ENCODE results near the gene SMAP1. TPM values are rescaled to one million over a fixed set of nuclear protein-coding genes. Genes with fewer than 3 reads are reported as not detected.

Gene SMAP1
- total RNA-seq, 1 experiment from 2014 or later, result 36.1 TPM

- BruUV-seq (replicated peaks), result no TSS peak
- Mint-ChIP-seq H3K4me1 (ENCODE audit: low read depth, unreplicated experiment) (no peaks in the 10 kb centered on the region), H3K4me3 (ENCODE audit: unreplicated experiment) (no peak overlapping the region), H3K27ac (ENCODE audit: unreplicated experiment) (no peak overlapping the region), H3K27me3 (ENCODE audit: insufficient read depth, unreplicated experiment) (no peaks in the 10 kb centered on the region), H3K9me3 (ENCODE audit: unreplicated experiment) (peaks cover 12% of the 10 kb centered on the region), H3K36me3 (ENCODE audit: insufficient read depth, unreplicated experiment) (peaks cover 4% of the 10 kb centered on the region)
- no peaks in the 10 kb centered on the region for H3K4me1 ChIP-seq
- no peaks in the 10 kb centered on the region for H3K27me3 ChIP-seq (replicated peaks; ENCODE audit: control insufficient read depth, insufficient read depth, low read length)
- POLR2A ChIA-PET, result no interaction called here
- TF ChIP-seq, protein P1, sequence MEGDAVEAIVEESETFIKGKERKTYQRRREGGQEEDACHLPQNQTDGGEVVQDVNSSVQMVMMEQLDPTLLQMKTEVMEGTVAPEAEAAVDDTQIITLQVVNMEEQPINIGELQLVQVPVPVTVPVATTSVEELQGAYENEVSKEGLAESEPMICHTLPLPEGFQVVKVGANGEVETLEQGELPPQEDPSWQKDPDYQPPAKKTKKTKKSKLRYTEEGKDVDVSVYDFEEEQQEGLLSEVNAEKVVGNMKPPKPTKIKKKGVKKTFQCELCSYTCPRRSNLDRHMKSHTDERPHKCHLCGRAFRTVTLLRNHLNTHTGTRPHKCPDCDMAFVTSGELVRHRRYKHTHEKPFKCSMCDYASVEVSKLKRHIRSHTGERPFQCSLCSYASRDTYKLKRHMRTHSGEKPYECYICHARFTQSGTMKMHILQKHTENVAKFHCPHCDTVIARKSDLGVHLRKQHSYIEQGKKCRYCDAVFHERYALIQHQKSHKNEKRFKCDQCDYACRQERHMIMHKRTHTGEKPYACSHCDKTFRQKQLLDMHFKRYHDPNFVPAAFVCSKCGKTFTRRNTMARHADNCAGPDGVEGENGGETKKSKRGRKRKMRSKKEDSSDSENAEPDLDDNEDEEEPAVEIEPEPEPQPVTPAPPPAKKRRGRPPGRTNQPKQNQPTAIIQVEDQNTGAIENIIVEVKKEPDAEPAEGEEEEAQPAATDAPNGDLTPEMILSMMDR (IDR thresholded peaks at IDR 0.05; ENCODE audit: insufficient read depth in 1 of 2, low read depth in 1 of 2, low read length in 1 of 2, severe bottlenecking in 1 of 2, unreplicated experiment in 1 of 2), result no peak
- CTCF ChIA-PET, result no interaction called here
- no peaks in the 10 kb centered on the region for H3K36me3 ChIP-seq (ENCODE audit: control insufficient read depth, insufficient read depth, low read length)
- DNase-seq, result no peak
- no peak overlapping the region for H3K4me3 ChIP-seq (ENCODE audit: low read depth, low read length)
- intact Hi-C loops (cut with micrococcal nuclease; ENCODE audit: unreplicated experiment), result no loop called here
- H3K9me3 ChIP-seq, result no peaks in the 10 kb centered on the region
These were observed 152.0 kb downstream of the SMAP1 start for GRCh38 chr6:70819646-70820045.

- H3K4me1 ChIP-seq, result no peaks in the 10 kb centered on the region
- no peaks in the 10 kb centered on the region for H3K27me3 Mint-ChIP-seq (ENCODE audit: insufficient read depth, unreplicated experiment)
- no peak overlapping the region for H3K27ac Mint-ChIP-seq (ENCODE audit: unreplicated experiment)
- H3K36me3 ChIP-seq (ENCODE audit: control insufficient read depth, insufficient read depth, low read length), result no peaks in the 10 kb centered on the region
- H3K36me3 Mint-ChIP-seq (ENCODE audit: insufficient read depth, unreplicated experiment), result peaks cover 4% of the 10 kb centered on the region
- no peak overlapping the region for H3K4me3 Mint-ChIP-seq (ENCODE audit: unreplicated experiment)
- ChIA-PET CTCF (no interaction called here), POLR2A (no interaction called here)
- intact Hi-C loops (cut with micrococcal nuclease; ENCODE audit: unreplicated experiment), result no loop called here
- no TSS peak for BruUV-seq (replicated peaks)
- no peak overlapping the region for H3K4me3 ChIP-seq (ENCODE audit: low read depth, low read length)
- DNase-seq, result no peak
- no peaks in the 10 kb centered on the region for H3K9me3 ChIP-seq
- TF ChIP-seq, protein P1 (IDR thresholded peaks at IDR 0.05; ENCODE audit: insufficient read depth in 1 of 2, low read depth in 1 of 2, low read length in 1 of 2, severe bottlenecking in 1 of 2, unreplicated experiment in 1 of 2), result no peak
- peaks cover 12% of the 10 kb centered on the region for H3K9me3 Mint-ChIP-seq (ENCODE audit: unreplicated experiment)
- no peaks in the 10 kb centered on the region for H3K4me1 Mint-ChIP-seq (ENCODE audit: low read depth, unreplicated experiment)
- no peaks in the 10 kb centered on the region for H3K27me3 ChIP-seq (replicated peaks; ENCODE audit: control insufficient read depth, insufficient read depth, low read length)
These were observed 153.1 kb downstream of the SMAP1 start for GRCh38 chr6:70820778-70821177.

DNA sequence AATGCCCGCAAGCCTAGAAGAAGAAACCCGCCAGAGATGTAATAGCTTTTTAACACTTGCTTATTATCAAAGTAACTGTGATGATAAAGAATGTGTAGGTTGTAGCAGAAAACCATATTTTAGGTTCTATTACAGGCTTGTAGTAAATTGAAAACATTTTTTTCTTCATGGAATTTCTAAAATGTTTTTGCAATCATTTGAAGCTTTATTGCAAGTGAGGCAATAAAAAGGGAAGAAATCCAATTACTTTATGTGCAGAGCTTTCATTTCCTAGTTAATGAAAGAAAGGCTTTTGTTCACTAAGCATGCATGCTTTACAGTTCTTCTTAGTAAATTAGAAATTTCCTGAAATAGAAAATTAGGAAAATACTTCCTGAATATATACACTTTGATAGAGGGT, 154.1 kb downstream of the SMAP1 start:
- H3K27me3 ChIP-seq (replicated peaks; ENCODE audit: control insufficient read depth, insufficient read depth, low read length), result no peaks in the 10 kb centered on the region
- no peaks in the 10 kb centered on the region for H3K9me3 ChIP-seq
- intact Hi-C loops (cut with micrococcal nuclease; ENCODE audit: unreplicated experiment), result no loop called here
- H3K9me3 Mint-ChIP-seq (ENCODE audit: unreplicated experiment), result peaks cover 12% of the 10 kb centered on the region
- DNase-seq, result no peak
- CTCF ChIA-PET, result no interaction called here
- no peak overlapping the region for H3K4me3 ChIP-seq (ENCODE audit: low read depth, low read length)
- H3K4me1 Mint-ChIP-seq (ENCODE audit: low read depth, unreplicated experiment), result no peaks in the 10 kb centered on the region
- H3K4me1 ChIP-seq, result no peaks in the 10 kb centered on the region
- no peaks in the 10 kb centered on the region for H3K27me3 Mint-ChIP-seq (ENCODE audit: insufficient read depth, unreplicated experiment)
- peaks cover 4% of the 10 kb centered on the region for H3K36me3 Mint-ChIP-seq (ENCODE audit: insufficient read depth, unreplicated experiment)
- POLR2A ChIA-PET, result no interaction called here
- no peaks in the 10 kb centered on the region for H3K36me3 ChIP-seq (ENCODE audit: control insufficient read depth, insufficient read depth, low read length)
- TF ChIP-seq, protein P1 (IDR thresholded peaks at IDR 0.05; ENCODE audit: insufficient read depth in 1 of 2, low read depth in 1 of 2, low read length in 1 of 2, severe bottlenecking in 1 of 2, unreplicated experiment in 1 of 2), result no peak
- H3K4me3 Mint-ChIP-seq (ENCODE audit: unreplicated experiment), result no peak overlapping the region
- no peak overlapping the region for H3K27ac Mint-ChIP-seq (ENCODE audit: unreplicated experiment)
- no TSS peak for BruUV-seq (replicated peaks)

Measured in Caco-2 (cell line).